C4-2B (cell line): ENCODE results near the gene CPA5.

Experiments used
- H3K27ac ChIP-seq: fragments of 450-650 bp; 2 replicates; pipeline ENCODE4 v1.5.1; 2017
- ZFX ChIP-seq: fragments of 450-650 bp; IDR thresholded peaks from 2 replicates; pipeline ENCODE4 v1.6.1; 2017
- TF ChIP-seq, protein P1 (sequence below): fragments of 450-650 bp; conservative IDR thresholded peaks from 2 replicates; pipeline ENCODE4 v1.5.1; 2017; ENCODE audit warnings: mild to moderate bottlenecking

Gene CPA5

DNA sequence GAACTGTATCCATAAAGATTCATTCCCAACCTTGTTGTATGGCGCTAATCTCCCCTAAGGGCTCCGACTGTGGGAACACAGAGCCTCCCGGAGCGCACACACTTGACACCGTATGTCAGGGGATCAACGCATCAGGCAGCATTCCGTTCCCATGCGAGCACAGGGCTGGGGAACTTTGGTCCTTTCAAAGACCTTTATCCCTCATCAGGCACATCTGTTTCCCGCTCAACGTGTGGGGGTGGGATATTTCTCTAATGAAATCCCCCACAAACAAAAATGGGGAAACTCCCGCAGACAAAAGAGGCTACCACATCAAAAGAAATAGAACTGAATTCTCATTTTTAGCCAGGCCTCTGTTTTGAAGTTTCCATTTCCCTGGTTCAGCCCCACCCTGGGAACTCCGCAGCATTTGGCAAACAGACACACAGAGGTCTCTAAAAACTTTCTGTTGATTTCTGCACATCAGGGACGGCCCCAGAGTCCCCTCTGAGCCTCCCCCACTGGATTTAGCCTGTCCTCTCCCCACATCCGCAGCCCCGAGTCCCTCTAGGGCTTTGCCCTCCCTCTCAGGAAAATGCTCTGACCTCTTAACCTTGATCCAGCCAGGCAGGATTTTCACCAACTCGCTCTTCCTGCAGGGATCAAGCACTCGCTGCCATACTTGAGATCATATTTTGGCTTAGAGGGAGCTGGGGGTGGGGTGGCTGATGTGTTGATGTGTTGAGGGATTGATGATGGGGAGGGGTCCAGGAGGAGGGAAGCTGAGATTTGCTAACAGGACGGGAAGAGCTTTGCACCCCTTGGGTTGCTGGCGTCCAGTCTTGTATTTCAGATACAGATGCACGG is 6.6 kb downstream of the CPA5 start:
- H3K27ac ChIP-seq, result no peak overlapping the region
- TF ChIP-seq, protein P1, sequence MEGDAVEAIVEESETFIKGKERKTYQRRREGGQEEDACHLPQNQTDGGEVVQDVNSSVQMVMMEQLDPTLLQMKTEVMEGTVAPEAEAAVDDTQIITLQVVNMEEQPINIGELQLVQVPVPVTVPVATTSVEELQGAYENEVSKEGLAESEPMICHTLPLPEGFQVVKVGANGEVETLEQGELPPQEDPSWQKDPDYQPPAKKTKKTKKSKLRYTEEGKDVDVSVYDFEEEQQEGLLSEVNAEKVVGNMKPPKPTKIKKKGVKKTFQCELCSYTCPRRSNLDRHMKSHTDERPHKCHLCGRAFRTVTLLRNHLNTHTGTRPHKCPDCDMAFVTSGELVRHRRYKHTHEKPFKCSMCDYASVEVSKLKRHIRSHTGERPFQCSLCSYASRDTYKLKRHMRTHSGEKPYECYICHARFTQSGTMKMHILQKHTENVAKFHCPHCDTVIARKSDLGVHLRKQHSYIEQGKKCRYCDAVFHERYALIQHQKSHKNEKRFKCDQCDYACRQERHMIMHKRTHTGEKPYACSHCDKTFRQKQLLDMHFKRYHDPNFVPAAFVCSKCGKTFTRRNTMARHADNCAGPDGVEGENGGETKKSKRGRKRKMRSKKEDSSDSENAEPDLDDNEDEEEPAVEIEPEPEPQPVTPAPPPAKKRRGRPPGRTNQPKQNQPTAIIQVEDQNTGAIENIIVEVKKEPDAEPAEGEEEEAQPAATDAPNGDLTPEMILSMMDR, result no peak
- TF ChIP-seq ZFX, result no peak

DNA sequence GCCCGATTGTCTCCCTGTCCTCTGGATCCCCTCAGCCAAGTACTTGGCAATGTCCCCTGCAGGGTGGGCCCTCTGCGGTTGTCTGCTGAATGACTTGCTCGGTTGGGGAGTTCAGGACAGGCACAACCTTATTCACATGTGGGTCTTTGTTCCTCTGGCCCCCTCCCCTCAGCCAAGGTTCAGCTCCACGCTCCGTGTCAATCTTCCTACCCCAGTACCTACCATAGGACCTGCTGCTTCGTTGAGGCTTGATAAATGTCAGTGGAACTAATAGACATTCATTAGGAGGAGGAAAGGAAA is 7.1 kb downstream of the CPA5 start:
- H3K27ac ChIP-seq, result no peak overlapping the region
- TF ChIP-seq, protein P1, result no peak
- TF ChIP-seq ZFX, result no peak

DNA sequence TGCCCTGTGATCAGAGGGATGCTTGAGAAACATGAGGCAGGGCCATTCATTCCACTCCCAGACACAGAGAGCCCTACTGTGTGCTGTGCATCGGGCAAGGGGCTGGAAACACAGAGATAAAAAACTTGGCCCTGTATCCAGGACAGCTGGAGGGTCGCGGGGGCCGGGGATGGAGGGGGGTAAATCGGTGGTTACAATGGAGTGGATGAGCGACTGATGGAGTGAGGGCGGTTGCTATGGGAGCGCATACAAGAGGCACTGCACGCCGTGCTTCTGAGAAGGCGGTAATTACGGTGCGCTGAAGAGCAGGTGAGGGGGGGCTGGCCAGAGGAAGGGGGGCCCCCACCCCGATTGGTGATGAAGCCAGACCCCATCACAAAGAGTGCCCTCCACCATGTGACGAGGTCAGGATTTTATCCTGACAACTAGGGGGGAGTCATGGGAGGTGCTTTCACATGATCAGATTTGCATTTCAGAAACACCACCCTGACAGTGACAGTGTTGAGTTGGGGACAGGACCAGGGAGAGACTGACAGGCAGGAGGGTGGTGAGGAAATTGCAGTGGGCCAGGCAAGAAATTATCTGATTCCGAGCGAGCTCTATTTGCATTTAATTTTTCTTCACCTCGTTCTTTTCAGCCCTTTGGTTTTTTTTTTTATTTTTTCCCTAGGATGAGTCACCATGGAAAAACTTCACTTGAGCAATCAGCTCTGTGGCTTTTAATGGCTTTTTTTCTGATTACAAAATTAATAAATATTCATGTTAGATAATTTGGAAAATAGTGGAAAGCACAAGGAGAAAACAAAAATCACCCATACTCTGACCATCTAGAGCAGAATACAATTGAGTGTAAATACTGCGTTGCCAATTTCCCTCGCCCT is 7.8 kb downstream of the CPA5 start:
- H3K27ac ChIP-seq, result no peak overlapping the region
- TF ChIP-seq, protein P1, result no peak
- no peak for TF ChIP-seq ZFX

DNA sequence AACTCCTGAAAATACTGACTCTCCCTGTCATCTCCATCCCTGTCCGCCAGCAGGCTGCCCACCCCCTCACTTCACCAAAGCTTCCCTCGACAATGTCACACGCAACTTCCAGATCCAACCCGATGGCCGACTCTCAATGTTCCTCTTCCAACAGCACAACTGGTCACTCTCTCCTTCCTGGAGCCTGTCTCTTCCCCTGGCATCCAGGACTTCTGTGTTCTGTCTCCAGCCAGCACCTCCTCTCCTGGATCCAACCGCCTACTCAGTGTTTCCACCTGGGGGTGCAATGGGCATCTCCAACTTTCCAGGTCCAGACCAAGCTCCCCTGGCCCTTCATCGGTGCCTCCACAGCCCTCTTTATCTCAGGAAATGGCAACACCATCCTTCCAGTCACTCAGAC is 8.6 kb downstream of the CPA5 start:
- H3K27ac ChIP-seq, result no peak overlapping the region
- TF ChIP-seq ZFX, result no peak

DNA sequence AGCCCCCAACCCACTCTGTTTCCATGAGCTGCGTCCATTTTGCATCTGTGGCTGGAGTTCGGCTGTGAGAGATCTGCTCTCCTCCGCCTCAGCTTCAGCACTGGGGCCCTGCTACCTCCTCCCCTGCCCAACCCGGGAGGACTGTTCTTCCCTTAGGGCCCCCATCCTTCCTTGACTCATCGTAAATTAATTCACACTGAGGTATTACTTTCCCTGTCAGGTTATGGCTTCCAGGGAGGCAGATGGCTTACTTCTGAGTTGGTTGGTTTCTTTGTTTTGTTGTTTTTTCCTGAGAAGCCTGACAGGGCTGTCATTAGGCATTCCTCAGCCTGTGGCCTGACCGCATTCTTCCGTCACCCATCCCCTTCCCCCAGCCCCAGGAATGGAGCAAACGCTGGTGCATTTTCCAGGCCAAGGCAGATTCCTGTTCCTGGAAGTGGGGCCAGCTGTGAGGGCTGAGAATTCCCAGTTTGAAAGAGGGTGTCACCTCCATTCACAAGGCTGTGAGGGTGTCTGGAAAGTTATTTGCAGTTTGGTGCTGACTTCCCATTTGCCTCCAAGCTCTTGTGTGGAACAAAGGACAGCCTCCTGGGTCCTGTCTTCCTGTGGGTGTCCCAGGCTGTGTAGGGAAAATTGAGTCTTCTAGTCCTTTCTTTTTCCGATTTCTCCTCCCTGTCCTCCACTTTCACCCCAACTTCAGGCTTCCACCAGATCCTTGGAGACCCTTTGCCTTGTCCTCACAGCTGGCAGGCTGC is 11.7 kb downstream of the CPA5 start:
- TF ChIP-seq ZFX, result no peak
- TF ChIP-seq, protein P1, result no peak
- no peak overlapping the region for H3K27ac ChIP-seq

DNA sequence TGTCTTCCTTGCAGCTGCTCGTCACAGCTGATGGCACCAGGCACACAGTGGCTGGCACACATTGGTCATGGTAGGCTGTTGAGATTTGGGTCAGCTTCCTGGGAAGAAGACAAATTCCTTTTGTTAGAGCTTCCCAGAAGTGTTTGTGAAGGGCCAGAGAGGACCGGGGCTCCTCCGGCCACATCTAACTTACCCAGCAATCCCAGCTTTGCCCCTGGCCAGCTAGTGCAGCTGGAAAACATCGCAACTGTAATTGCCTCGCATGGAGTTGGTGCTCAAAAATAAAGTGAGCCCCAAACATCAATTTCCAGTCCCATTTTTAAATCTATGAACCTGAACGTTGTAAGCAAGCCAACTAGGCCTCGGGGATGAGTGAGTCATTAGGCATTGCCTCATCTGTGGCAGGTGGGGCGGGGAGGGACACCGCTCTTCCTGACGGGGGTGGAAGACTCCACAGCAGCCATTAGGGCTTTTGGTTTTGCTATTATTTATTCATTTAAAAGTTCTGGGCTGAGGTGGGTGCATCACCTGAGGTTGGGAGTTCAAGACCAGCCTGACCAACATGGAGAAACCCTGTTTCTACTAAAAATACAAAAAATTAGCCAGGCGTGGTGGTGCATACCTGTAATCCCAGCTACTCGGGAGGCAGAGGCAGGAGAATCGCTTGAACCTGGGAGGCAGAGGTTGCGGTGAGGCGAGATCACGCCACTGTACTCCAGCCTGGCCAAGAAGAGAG is 12.4 kb downstream of the CPA5 start:
- TF ChIP-seq, protein P1, result no peak
- TF ChIP-seq ZFX, result no peak
- H3K27ac ChIP-seq, result no peak overlapping the region

DNA sequence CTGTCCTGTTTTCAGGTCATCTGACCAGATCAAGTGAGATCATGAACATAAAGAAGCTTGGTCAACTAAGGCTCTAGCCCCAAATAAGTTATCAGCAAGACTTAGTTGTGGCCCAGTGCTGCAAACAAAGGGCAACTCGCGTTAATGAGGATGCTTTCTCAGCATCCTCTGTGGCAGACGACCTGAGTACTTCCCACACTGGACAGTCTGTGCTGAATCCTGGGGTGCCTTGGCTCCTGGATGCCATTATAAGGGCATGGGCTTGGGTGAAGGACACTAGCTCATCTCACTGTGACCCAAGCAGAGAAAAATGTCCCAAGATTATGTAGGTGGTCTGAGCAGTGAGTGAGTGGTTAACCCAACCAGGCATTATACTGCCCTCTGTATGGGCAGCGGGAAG is 13.9 kb downstream of the CPA5 start:
- H3K27ac ChIP-seq, result no peak overlapping the region
- TF ChIP-seq ZFX, result no peak
